NCI-H146 treated with DMSO at 0.1 percent for 48 hours (cell line): Measurements from ENCODE around the gene ERICH6B.
"Not testable (repeated sequence)": the region's sequence is repeated elsewhere in the genome, so short reads cannot be mapped to it uniquely, and the experiment has no call there.

Source experiments
- DNase-seq: peaks from one replicate; lab custom pipeline; 2025; ENCODE audit not compliant: unreplicated experiment; lab: John Stamatoyannopoulos, UW

Gene ERICH6B

DNA sequence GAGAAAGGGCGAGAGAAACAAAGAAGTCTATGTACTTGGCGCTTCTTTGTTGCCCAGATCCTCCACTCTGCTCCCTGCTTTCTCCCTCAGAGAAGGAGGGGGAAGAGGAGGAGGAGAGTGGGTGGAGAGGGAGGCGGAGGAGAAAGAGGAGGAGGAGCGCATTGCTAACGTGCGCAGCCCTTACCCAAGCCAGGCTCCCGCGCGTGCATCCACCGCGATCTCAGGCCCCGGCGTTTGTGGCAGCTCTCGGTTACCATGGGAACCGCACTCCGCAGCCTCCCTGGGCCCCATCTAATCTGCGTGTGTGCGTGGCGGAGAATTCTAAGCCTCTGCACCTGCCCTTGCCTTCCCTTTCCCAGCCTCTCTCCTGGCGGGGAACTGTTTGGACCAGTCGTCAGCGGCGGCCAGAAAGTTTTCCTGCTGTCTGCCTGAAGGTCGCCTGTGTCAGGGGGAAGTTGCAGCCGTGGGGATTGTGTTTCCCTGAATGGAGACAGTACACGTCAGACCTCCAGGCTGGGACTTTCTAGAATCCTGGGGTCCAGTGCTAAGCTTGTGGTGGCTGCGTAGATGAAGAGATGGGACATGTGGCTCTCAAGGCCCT lies at the start of gene ERICH6B:
Gene ERICH6B (minus strand): TSS at position 239 of the 601 bp plus-strand sequence. CDS start 18,734 bp downstream, outside the sequence.
- DNase-seq = peak; percentile 66

DNA sequence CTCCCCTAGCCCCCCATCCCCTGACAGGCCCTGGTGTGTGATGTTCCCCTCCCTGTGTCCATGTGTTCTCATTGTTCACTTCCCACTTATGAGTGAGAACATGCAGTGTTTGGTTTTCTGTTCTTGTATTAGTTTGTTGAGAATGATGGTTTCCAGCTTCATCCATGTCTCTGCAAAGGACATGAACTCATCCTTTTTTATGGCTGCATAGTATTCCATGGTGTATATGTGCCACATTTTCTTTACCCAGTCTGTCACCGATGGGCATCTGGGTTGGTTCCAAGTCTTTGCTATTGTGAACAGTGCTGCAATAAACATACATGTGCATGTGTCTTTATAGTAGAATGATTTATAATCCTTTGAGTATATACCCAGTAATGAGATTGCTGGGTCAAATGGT lies 47.4 kb upstream of the ERICH6B start:
- DNase-seq = not testable (repeated sequence)

DNA sequence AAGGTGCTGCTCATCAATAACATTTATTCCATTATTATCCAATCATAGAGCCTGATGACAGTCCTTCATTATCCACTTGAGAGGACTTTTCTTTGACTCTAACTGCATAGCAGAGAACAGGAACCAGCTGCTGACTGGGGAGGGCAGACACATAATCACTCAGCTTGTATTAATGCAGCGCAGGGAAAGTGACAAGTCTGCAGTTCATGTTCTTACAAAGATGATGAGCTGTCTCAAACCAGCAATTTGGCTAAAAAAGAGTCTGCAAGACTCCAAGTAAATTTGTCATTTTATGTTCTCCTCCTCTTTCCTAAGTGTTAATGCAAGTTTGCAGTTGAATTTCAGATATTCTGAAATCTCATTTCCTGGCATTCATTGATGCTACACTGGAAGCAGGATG lies 46.6 kb upstream of the ERICH6B start:
- no peak for DNase-seq

DNA sequence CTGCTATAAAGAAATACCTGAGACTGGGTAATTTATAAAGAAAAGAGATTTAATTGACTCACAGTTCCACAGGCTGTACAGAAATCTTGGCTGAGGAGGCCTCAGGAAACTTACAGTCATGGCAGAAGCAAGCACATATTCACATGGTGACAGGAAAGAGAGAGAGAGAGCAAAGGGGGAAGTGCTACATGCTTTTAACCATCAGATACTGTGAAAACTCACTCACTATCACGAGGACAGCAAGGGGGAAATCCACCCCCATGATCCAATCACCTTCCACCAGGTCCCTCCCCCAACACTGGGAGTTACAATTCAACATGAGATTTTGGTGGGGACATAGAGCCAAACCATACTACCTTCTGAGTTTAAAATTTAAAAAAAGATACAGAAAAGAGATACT lies 44.9 kb upstream of the ERICH6B start:
- not testable (repeated sequence) for DNase-seq

DNA sequence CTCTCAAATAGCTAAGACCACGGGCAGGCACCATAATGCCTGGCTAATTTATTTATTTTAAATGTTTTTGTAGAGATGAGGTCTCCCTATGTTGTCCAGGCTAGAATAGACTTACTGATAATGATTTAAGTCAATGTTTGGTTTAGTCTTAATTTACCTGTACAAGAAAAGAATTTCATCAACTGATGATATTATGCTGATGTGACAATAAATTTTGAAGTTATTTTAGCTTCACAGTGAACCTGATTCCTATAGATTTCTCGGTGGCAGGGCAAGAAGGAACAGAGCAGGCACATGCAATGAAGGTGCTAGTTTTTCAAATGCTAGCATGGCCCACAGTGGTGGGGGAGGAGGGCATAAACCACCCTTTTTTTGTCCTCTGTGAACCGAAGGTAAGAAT lies 44.0 kb upstream of the ERICH6B start:
- no peak for DNase-seq

DNA sequence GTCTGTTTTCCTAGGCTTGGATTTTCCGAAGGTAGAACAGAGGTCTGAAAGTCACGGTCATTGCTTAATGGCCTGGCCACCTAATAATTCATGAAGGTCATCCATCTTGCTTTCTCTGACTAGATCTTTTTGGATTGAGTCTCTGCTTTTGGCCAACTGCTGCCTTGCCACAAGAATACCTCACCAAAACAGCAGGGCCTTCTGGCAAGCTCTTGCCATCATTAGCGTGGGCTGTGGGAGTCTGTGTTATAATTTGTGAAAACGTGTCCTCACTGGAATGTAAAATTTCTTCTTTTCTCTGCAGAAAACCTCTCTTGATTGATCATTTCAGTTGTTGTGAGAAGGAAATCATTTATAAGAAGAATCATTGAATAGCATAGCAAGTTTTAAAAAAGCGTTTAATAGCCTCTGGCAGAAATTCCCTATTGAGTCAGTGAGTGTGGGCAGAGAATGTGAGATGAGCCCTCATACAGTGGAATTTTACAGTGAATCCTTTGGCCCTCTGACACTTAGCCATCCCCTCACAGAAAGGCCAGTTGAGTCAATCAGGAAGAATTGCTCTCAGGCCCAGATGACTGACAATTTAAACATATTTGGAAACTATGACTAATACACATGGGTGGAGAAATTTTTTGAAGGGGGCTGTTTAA lies 43.2 kb upstream of the ERICH6B start:
- DNase-seq = no peak

DNA sequence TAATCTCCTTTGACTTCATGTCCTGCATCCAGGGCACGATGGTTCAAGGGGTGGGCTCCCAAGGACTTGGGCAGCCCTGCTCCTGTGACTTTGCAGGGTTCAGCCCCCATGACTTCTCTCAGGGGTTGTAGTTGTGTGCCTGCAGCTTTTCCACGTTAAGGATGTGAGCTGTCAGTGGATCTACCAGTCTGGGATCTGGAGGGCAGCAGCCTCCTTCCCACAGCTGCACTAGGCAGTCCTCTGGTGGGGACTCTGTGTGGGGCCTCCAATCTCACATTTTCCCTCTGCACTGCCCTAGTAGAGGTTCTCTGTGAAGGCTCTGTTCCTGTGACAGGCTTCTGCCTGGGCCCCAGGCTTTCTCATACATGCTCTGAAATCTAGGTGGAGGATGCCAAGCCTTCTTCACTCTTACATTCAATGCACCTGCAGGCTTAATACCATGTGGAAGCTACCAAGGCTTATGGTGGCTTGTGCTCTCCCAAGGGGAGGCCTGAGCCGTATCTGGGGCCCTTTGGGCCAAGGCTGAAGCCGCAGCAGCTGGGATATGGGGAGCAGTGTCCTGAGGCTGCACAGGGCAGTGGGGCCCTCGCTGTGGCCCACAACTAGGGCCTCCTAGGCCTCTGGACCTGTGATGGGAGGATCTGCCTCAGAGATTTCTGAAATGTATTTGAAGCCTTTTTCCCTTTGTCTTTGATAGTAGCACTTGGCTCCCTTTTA lies 39.3 kb upstream of the ERICH6B start:
- DNase-seq = no peak

DNA sequence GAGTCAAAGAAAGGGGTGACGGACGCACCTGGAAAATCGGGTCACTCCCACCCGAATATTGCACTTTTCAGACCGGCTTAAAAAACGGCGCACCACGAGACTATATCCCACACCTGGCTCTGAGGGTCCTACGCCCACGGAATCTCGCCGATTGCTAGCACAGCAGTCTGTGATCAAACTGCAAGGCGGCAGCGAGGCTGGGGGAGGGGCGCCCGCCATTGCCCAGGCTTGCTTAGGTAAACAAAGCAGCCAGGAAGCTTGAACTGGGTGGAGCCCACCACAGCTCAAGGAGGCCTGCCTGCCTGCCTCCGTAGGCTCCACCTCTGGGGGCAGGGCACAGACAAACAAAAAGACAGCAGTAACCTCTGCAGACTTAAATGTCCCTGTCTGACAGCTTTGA lies 29.7 kb upstream of the ERICH6B start:
- not testable (repeated sequence) for DNase-seq

DNA sequence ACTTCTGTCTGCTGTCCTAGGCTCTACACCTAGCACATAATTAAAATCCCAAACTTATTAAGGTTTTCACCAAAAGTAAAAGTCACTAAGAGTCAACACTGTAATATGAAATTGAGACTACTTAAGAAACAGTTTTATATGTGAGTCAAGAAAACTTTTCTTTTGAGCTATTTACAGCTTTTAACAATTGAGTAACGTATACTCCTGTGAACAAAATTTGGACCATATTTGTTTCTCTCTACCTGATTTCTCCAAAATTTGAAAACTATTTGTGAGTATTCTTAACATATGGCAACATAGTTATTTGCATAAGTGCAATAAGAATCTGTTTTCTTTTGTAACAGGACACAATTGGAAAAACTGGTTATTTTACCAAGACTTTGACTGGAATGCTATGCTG lies 26.6 kb upstream of the ERICH6B start:
- not testable (repeated sequence) for DNase-seq

DNA sequence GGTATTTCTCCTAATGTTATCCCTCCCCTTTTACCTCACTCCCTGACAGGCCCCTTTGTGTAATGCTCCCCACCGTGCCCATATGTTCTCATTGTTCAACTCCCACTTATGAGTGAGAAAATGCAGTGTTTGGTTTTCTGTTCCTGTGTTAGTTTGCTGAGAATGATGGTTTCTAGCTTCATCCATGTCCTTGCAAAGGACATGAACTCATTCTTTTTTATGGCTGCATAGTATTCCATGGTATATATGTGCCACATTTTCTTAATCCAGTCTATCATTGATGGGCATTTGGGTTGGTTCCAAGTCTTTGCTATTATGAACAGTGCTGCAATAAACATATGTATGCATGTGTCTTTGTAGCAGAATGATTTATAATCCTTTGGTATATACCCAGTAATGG lies 19.8 kb upstream of the ERICH6B start:
- DNase-seq = not testable (repeated sequence)

DNA sequence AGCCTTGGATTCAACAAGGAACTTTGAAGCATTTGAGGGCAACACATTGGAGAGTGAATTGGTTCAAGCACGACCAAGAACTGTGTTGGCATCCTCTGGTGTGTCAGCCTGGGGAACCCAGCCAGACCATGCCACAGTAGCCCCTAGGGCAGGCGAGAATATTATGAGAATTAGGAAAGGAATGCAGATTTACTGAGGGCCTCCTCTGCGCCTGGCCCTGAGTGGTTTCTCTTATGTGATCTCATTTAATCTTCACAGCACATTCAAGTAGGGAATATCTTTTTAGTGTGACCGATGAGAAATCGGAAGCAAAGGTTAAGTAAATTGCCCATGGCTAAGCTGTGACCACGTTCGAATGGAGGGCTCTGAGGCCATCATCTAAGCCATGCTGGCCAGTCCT lies 15.3 kb upstream of the ERICH6B start:
- no peak for DNase-seq

DNA sequence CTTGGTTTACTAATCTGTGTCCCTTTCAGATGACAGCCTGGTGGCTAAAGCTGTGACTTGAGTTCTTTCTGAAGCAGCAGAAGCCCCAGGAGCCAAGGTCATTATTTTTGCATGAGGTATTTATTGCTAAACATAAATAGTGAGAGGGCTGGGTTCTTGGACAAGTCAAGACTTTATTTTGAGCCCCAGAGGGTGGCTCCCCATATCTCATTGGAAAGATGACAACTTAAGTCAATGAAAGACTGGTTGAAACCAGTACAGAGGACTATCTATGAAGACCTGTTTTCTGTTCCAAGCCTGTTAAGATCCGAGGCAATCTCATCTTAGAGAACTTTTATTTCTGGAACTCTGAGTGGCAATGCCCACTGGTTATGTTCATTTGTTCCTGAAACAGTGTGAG lies 14.4 kb upstream of the ERICH6B start:
- DNase-seq = no peak

DNA sequence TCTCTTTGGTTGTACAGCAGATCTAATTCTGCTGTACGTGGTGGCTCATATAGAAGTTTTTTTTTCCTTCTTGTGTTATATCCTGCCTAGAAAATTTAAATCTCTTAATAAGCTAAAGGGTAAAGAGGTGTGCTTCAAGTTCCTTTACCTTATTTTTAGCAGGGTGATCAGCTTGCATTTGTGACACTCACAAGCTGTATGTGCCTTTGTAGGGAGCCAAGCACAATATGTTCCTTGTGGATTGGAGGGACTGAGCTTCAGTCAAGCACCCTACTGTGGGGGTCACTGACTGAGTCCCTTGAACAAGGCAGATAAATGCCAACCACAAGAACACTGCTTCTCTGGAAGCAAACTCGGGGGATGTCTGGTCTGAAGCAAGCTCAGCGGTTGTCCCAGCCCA lies 12.6 kb upstream of the ERICH6B start:
- DNase-seq = no peak

DNA sequence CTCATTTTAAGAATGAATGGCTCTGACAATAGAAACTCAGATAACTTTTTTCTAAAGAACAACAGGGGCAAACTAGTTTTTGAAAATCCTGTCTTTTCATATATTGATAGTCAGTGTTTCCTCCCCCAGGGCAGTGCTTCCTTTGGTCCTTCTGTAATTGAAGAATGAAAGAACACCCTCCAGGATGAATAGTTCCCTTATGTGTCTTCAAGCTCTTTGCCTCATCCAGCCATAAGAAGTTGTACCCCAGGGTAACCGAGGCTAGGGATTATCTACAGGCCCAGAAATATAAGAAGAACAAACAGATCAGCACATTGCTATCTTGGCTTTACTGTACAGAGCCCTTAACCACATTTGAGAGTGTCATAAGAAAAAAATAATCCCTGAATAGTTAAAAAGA lies 12.1 kb upstream of the ERICH6B start:
- no peak for DNase-seq

DNA sequence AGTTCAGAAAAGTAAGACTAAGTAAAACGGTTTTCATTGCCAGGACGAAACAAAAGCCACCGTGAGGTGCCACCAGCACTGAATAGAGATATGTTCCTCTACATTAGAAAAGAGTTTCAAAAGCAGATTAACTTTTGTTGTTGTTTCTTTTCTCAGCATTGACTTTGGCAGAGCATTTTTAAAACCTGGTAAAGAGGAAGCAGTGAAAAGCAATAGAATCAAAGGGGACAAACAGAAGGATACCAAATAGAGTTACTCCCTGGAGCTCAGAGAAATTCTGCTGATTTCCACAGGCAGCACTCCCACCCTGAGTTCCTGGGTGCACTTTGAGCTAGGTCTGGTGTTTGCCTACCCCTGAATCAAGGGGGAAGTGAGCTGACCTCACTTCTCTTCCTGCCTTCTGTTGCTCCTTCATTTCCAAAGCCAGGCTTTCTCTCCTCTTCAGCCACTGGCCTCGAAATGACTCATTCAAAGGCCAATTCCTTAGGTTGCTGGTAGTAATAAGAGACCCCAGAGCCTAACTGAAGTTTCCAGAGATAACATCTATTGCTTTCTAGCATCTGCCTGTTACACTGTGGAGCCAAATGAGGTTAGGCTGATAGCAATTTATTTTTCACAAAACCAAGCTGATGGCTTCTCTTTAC lies 11.3 kb upstream of the ERICH6B start:
- no peak for DNase-seq

DNA sequence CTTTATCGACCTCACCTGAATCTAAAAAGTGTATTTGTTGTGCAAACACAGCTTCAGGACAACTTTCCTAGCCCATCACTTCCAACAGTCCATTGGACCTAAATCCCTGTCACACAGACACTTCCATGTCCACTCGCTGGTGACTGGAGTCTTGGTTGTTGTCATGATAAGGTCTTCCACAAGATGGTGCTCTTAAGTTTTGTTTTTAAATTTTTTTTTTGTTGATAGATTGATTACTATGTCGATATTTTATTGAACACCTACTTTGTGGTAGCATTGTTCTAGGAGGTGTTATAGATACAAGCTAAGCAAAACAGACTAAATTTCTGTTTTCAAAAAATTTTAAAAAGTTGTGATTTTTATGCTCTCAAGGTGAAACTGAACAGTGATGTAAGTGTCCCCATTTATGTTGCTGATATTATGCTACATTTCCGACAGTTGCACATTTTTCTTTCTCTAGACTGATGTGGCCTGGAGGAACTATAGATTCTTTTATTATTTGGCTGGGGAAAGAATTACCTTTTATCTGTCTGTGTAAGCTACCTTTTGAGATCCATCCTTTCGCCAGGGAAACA lies 8.1 kb upstream of the ERICH6B start:
- DNase-seq = peak; percentile 17

DNA sequence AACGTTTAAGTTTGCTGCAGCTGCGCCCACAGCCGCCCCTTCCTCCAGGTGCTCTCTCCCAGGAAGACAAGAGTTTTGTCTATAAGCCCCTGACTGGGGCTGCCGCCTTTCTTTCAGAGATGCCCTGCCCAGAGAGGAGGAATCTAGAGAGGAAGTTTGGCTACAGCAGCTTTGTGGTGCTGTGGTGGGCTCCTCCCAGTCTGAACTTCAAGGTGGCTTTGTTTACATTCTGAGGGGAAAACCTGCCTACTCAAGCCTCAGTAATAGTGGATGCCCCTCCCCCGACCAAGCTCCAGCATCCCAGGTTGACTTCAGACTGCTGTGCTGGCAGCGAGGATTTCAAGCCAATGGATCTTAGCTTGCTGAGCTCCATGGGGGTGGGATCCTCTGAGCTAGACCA lies 6.4 kb upstream of the ERICH6B start:
- DNase-seq = no peak

DNA sequence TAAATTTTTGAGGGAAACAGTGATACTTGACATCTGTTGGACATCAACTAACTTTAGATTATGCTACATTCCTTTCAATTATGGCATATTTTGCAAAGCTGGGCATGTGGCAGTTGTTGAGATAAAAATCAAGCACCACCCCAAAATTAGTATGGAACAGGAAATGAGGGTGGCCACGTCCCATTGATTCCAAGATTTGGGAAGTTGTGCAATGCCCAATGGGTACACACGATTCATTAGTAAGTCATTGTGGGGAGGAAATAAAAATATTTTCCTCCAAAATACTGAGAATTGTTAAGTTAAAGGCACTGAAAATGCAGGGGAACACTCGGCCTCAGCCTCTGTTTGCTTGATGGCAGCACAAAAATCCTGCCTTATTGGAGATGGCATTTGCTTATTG lies 7.6 kb downstream of the ERICH6B start:
- DNase-seq = no peak

DNA sequence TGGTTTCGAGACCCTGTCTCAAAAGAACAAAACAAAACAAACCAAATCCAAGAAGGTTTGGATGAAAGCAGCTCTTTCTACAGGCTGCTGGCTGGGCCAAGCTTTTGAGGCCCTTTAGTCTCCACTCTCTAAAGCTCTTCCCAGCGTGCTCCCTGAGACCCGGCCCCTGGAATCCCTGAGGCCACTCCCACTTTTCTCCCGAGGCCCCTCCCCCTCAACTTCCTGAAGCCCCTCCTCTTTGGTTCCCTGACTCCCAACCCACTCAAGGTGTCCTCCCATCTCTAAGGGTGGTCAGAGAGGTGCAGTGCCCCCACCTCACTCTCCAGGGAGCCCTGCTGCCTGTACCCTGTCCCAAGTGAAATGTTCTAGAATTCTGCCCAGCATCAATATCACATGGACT lies 10.6 kb downstream of the ERICH6B start:
- DNase-seq = no peak

DNA sequence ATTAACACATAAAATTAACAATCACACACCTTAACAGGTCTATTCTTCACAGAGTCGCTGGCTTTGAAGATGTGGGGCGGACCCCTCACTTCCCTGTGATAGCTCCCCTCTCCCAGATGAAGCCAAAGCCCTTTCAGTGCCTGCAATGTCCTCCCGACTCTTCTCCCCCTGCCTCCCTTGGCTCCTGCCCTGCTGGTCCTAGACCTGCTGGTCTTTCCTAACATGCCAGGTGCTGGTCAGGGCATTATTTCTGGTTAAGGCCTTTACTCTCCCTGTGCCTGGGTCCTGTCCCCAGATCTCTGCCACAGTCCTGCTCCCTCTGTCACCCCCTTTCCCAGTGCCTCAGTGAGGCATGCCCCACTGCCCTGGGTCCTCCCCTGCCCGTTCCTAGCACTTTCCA lies 12.2 kb downstream of the ERICH6B start:
- DNase-seq = no peak
